H9 (cell line): ENCODE results near the gene HS3ST4. TPM values are rescaled to one million over a fixed set of nuclear protein-coding genes. Genes with fewer than 3 reads are reported as not detected.

Source experiments
- DNase-seq: peaks from one replicate; pipeline ENCODE4 v3.0.0-alpha.2; 2017
- H2AFZ ChIP-seq: one replicate; pipeline ENCODE4 v1.6.1; 2013; ENCODE audit warnings: mild to moderate bottlenecking, low read length, control low read depth, moderate library complexity
- H2AK5ac ChIP-seq: 2 replicates; pipeline ENCODE4 v1.6.1; 2013; ENCODE audit warnings: low read length, control low read depth, mixed read lengths; ENCODE audit not compliant: insufficient read length
- H2BK120ac ChIP-seq: one replicate; pipeline ENCODE4 v1.6.1; 2013; ENCODE audit warnings: low read depth, mild to moderate bottlenecking, low read length, control low read depth, inconsistent platforms; ENCODE audit not compliant: poor library complexity, severe bottlenecking
- H2BK12ac ChIP-seq: 2 replicates; pipeline ENCODE4 v1.6.1; 2013; ENCODE audit warnings: low read length, control low read depth, mixed read lengths, low read depth; ENCODE audit not compliant: insufficient read length
- H2BK15ac ChIP-seq: 2 replicates; pipeline ENCODE4 v1.6.1; 2013; ENCODE audit warnings: low read depth, low read length, control low read depth
- H2BK20ac ChIP-seq: one replicate; pipeline ENCODE4 v1.6.1; 2013; ENCODE audit warnings: low read depth, mild to moderate bottlenecking, low read length, control low read depth, inconsistent platforms; ENCODE audit not compliant: poor library complexity, severe bottlenecking
- H2BK5ac ChIP-seq: 2 replicates; pipeline ENCODE4 v1.6.1; 2013; ENCODE audit warnings: low read length, control low read depth, mixed read lengths; ENCODE audit not compliant: insufficient read length
- H3K14ac ChIP-seq: 2 replicates; pipeline ENCODE4 v1.6.1; 2013; ENCODE audit warnings: low read length, control low read depth; ENCODE audit not compliant: insufficient read depth
- H3K18ac ChIP-seq: 2 replicates; pipeline ENCODE4 v1.6.1; 2013; ENCODE audit warnings: low read depth, mild to moderate bottlenecking, mixed read lengths, low read length, control low read depth; ENCODE audit not compliant: insufficient read length
- H3K23ac ChIP-seq: 2 replicates; pipeline ENCODE4 v1.6.1; 2013; ENCODE audit warnings: low read length, control low read depth, mixed read lengths, low read depth; ENCODE audit not compliant: insufficient read length
- H3K23me2 ChIP-seq: 2 replicates; pipeline ENCODE4 v1.6.1; 2013; ENCODE audit warnings: low read depth, mild to moderate bottlenecking, mixed read lengths, low read length, control low read depth; ENCODE audit not compliant: insufficient read length, poor library complexity, severe bottlenecking
- H3K27ac ChIP-seq: 2 replicates; pipeline ENCODE4 v1.5.1; 2013; ENCODE audit warnings: low read length, control low read depth, mixed read lengths, low read depth; ENCODE audit not compliant: insufficient read length
- H3K27me3 ChIP-seq: 2 replicates; pipeline ENCODE4 v1.6.1; 2013; ENCODE audit warnings: low read length, control low read depth, inconsistent platforms; ENCODE audit not compliant: insufficient read depth
- H3K4ac ChIP-seq: 2 replicates; pipeline ENCODE4 v1.6.1; 2013; ENCODE audit warnings: low read depth, mild to moderate bottlenecking, control low read depth, inconsistent platforms, low read length, moderate library complexity
- H3K4me1 ChIP-seq: 2 replicates; pipeline ENCODE4 v1.6.1; 2013; ENCODE audit warnings: low read length, control low read depth, inconsistent platforms; ENCODE audit not compliant: insufficient read depth
- H3K4me2 ChIP-seq: 2 replicates; pipeline ENCODE4 v1.6.1; 2013; ENCODE audit warnings: low read length, control low read depth, mixed read lengths; ENCODE audit not compliant: insufficient read length, insufficient read depth
- H3K56ac ChIP-seq: 2 replicates; pipeline ENCODE4 v1.6.1; 2013; ENCODE audit warnings: low read depth, mild to moderate bottlenecking, mixed read lengths, low read length, control low read depth; ENCODE audit not compliant: insufficient read length
- H3K79me1 ChIP-seq: 2 replicates; pipeline ENCODE4 v1.6.1; 2013; ENCODE audit warnings: low read depth, mild to moderate bottlenecking, moderate library complexity, low read length, control low read depth, inconsistent platforms; ENCODE audit not compliant: insufficient read depth, poor library complexity, severe bottlenecking
- H3K79me2 ChIP-seq: 2 replicates; pipeline ENCODE4 v1.6.1; 2013; ENCODE audit warnings: low read length, control low read depth, inconsistent platforms; ENCODE audit not compliant: insufficient read depth
- H3K9ac ChIP-seq: 2 replicates; pipeline ENCODE4 v1.6.1; 2013; ENCODE audit warnings: low read length, control low read depth, mixed read lengths; ENCODE audit not compliant: insufficient read length; ENCODE audit errors: extremely low read depth
- H3K9me3 ChIP-seq: one replicate; pipeline ENCODE4 v1.6.1; 2013; ENCODE audit warnings: low read depth, low read length, inconsistent platforms; ENCODE audit not compliant: control insufficient read depth
- H3T11ph ChIP-seq: one replicate; pipeline ENCODE4 v1.6.1; 2013; ENCODE audit warnings: mild to moderate bottlenecking, low read length, control low read depth, inconsistent platforms
- H4K20me1 ChIP-seq: one replicate; pipeline ENCODE4 v1.6.1; 2013; ENCODE audit not compliant: control insufficient read depth, insufficient read length, insufficient read depth
- H4K5ac ChIP-seq: 2 replicates; pipeline ENCODE4 v1.6.1; 2013; ENCODE audit warnings: low read depth, mild to moderate bottlenecking, mixed read lengths, low read length, control low read depth; ENCODE audit not compliant: insufficient read length
- H4K8ac ChIP-seq: replicated peaks from 2 replicates; pipeline ENCODE4 v1.6.1; 2013; ENCODE audit warnings: low read length, control low read depth, mixed read lengths, low read depth; ENCODE audit not compliant: insufficient read length
- H4K91ac ChIP-seq: 2 replicates; pipeline ENCODE4 v1.6.1; 2013; ENCODE audit warnings: low read depth, mild to moderate bottlenecking, moderate library complexity, mixed read lengths, low read length, control low read depth; ENCODE audit not compliant: insufficient read length
- H3K27ac Mint-ChIP-seq, 3 experiments: 2 replicates in 2 of 3; 3 replicates in 1 of 3; pipeline ENCODE4 v1.8.0; 2020 to 2021; ENCODE audit warnings: mixed read lengths in 3 of 3, mild to moderate bottlenecking in 1 of 3, moderate library complexity in 1 of 3
- H3K27me3 Mint-ChIP-seq: 2 replicates; pipeline ENCODE4 v1.8.0; 2021; ENCODE audit warnings: low read depth, mild to moderate bottlenecking, moderate library complexity, mixed read lengths
- H3K36me3 Mint-ChIP-seq, 3 experiments: 2 replicates in 2 of 3; 3 replicates in 1 of 3; pipeline ENCODE4 v1.8.0; 2020 to 2021; ENCODE audit warnings: low read depth in 3 of 3, mixed read lengths in 3 of 3; ENCODE audit not compliant: insufficient read depth in 1 of 3
- H3K4me1 Mint-ChIP-seq, 2 experiments: 2 replicates each; pipeline ENCODE4 v1.8.0; 2020; ENCODE audit warnings: mixed read lengths in 2 of 2
- H3K4me3 Mint-ChIP-seq, 2 experiments: 2 replicates in 1 of 2; 3 replicates in 1 of 2; pipeline ENCODE4 v1.8.0; 2020 to 2021; ENCODE audit warnings: mild to moderate bottlenecking in 2 of 2, mixed read lengths in 2 of 2, moderate library complexity in 1 of 2
- H3K9me3 Mint-ChIP-seq, 2 experiments: 2 replicates in 1 of 2; 3 replicates in 1 of 2; pipeline ENCODE4 v1.8.0; 2020; ENCODE audit warnings: mild to moderate bottlenecking in 2 of 2, mixed read lengths in 2 of 2, moderate library complexity in 1 of 2
- CTCF ChIP-seq: fragments of 200-600 bp; sonication (generic); conservative IDR thresholded peaks from 3 replicates; pipeline ENCODE4 v1.8.0; 2021; ENCODE audit warnings: antibody characterized with exemption, mild to moderate bottlenecking
- WGBS: extraction: QIAGEN DNeasy Blood & Tissue Kit; methylation state at CpG from one replicate; pipeline ENCODE4 v1.1.7; 2013; ENCODE audit warnings: missing lambda C conversion rate, low lambda C conversion rate, mixed read lengths; ENCODE audit not compliant: insufficient read length; ENCODE audit errors: extremely low coverage; 5-methylcytosine and 5-hydroxymethylcytosine counted together
- total RNA-seq: library from RNA; stranded (reverse); gene quantifications from 2 replicates; pipeline ENCODE4 v1.2.1, GENCODE V29; 2021

Gene HS3ST4
- total RNA-seq, 1 experiment from 2014 or later, result 1.7 TPM

- Histone ChIP-seq H2AFZ (no peak overlapping the region), H3K23me2 (no peaks in the 10 kb centered on the region), H3K23ac (no peak overlapping the region), H3K79me1 (no peaks in the 10 kb centered on the region), H3K79me2 (no peaks in the 10 kb centered on the region), H3K56ac (no peak overlapping the region), H2BK15ac (no peak overlapping the region), H3K4me1 (no peaks in the 10 kb centered on the region), H4K91ac (no peak overlapping the region), H2AK5ac (no peak overlapping the region), H4K5ac (no peak overlapping the region), H3K9ac (no peak overlapping the region), H3K4ac (no peak overlapping the region), H3T11ph (no peak overlapping the region), H2BK120ac (no peak overlapping the region), H2BK5ac (no peak overlapping the region), H3K14ac (no peak overlapping the region), H3K27ac (no peak overlapping the region), H4K8ac (no peak overlapping the region), H3K4me2 (no peak overlapping the region), H3K18ac (no peak overlapping the region), H2BK12ac (no peak overlapping the region), H3K27me3 (no peaks in the 10 kb centered on the region), H3K9me3 (no peaks in the 10 kb centered on the region), H4K20me1 (no peaks in the 10 kb centered on the region), H2BK20ac (no peak overlapping the region)
- Mint-ChIP-seq H3K27me3 (peaks cover 1% of the 10 kb centered on the region; the same call in 1 of the 2 replicates), H3K27ac (no peak overlapping the region), H3K36me3 (no peaks in the 10 kb centered on the region), H3K9me3 (no peaks in the 10 kb centered on the region), H3K4me1 (no peaks in the 10 kb centered on the region; a peak in 1 of 4 replicates), H3K4me3 (no peak overlapping the region)
- DNase-seq, result no peak
- WGBS, result no CpG with 5 or more reads among the region's 1 CpG
- TF ChIP-seq CTCF, result no peak
Measured at GRCh38 chr16:25788637-25789036, 96.9 kb downstream of the HS3ST4 start.
